Stimulated activated CD8-positive, alpha-beta memory T cell treated with anti-CD3 and anti-CD28 coated beads, Interleukin-15, amount 100 ng/mL, for 1 hour (primary cell): ENCODE measurements around the gene NEB.

Experiments used
- DNase-seq: peaks from one replicate; pipeline ENCODE4 v3.0.0-alpha.2; 2020; ENCODE audit warnings: low read depth

NEB gene

GRCh38 chr2:151733771-151734672 is at the start of gene NEB:
TSS of gene NEB (minus strand) at chr2:151734476. CDS start at chr2:151733156, 1,320 bp downstream.
- DNase-seq, result no peak

GRCh38 chr2:151783133-151783520 is 48.9 kb upstream of the NEB start:
- no peak for DNase-seq

GRCh38 chr2:151782378-151783132 is 48.3 kb upstream of the NEB start:
- no peak for DNase-seq

- no peak for DNase-seq
These were observed 47.4 kb upstream of the NEB start for GRCh38 chr2:151781642-151782041.

- no peak for DNase-seq
These were observed 46.7 kb upstream of the NEB start for GRCh38 chr2:151780938-151781337.

GRCh38 chr2:151777935-151778334 is 43.7 kb upstream of the NEB start:
- no peak for DNase-seq

- DNase-seq, result no peak
These were observed 43.2 kb upstream of the NEB start for GRCh38 chr2:151777487-151777886.

- no peak for DNase-seq
These were observed 42.1 kb upstream of the NEB start for GRCh38 chr2:151776367-151776766.

GRCh38 chr2:151775057-151775740 is 40.9 kb upstream of the NEB start:
- DNase-seq, result no peak

- DNase-seq, result no peak
These were observed 40.2 kb upstream of the NEB start for GRCh38 chr2:151774506-151774905.

GRCh38 chr2:151771599-151772358 is 37.5 kb upstream of the NEB start:
- DNase-seq, result no peak

GRCh38 chr2:151770995-151771394 is 36.7 kb upstream of the NEB start:
- no peak for DNase-seq

GRCh38 chr2:151769606-151770005 is 35.3 kb upstream of the NEB start:
- DNase-seq, result no peak

- no peak for DNase-seq
These were observed 33.3 kb upstream of the NEB start for GRCh38 chr2:151767536-151767935.

- no peak for DNase-seq
These were observed 32.3 kb upstream of the NEB start for GRCh38 chr2:151766437-151767153.

- DNase-seq, result no peak
These were observed 31.6 kb upstream of the NEB start for GRCh38 chr2:151765760-151766410.

- no peak for DNase-seq
These were observed 28.4 kb upstream of the NEB start for GRCh38 chr2:151762694-151763093.

- no peak for DNase-seq
These were observed 27.4 kb upstream of the NEB start for GRCh38 chr2:151761687-151762086.

GRCh38 chr2:151761193-151761592 is 26.9 kb upstream of the NEB start:
- DNase-seq, result no peak

- DNase-seq, result no peak
These were observed 25.9 kb upstream of the NEB start for GRCh38 chr2:151760139-151760650.
